OCI-LY1 (cell line): Measurements from ENCODE around the gene GSG1L.

Experiments
- H2AFZ ChIP-seq: fragments of 200-600 bp; sonication (generic), shearing (Covaris generic); 2 replicates; pipeline ENCODE4 v1.6.0; 2014; ENCODE audit warnings: antibody characterized with exemption, mild to moderate bottlenecking, low read length
- H3F3A ChIP-seq: fragments of 200-600 bp; sonication (generic), shearing (Covaris generic); 2 replicates; pipeline ENCODE4 v1.6.0; 2014; ENCODE audit warnings: mild to moderate bottlenecking, antibody characterized with exemption, low read length, moderate library complexity; ENCODE audit not compliant: insufficient read depth
- H3K27ac ChIP-seq: fragments of 200-600 bp; sonication (generic); 2 replicates; pipeline ENCODE4 v1.5.1; 2014; ENCODE audit warnings: low read length, mixed run types, mild to moderate bottlenecking, low read depth; ENCODE audit not compliant: poor library complexity, severe bottlenecking
- H3K27me3 ChIP-seq: fragments of 200-600 bp; sonication (generic); 2 replicates; pipeline ENCODE4 v1.6.0; 2014; ENCODE audit warnings: antibody characterized with exemption, mild to moderate bottlenecking, low read length, moderate library complexity; ENCODE audit not compliant: insufficient read depth
- H3K36me3 ChIP-seq: fragments of 200-600 bp; sonication (generic); 2 replicates; pipeline ENCODE4 v1.6.1; 2014; ENCODE audit warnings: mild to moderate bottlenecking, antibody characterized with exemption, low read length, moderate library complexity, mixed read lengths; ENCODE audit not compliant: insufficient read depth
- H3K4me1 ChIP-seq: fragments of 200-600 bp; sonication (generic); 2 replicates; pipeline ENCODE4 v1.5.1; 2014; ENCODE audit warnings: mild to moderate bottlenecking, low read length, moderate library complexity; ENCODE audit not compliant: insufficient read depth, severe bottlenecking
- H3K4me2 ChIP-seq: fragments of 200-600 bp; sonication (generic), shearing (Covaris generic); 2 replicates; pipeline ENCODE4 v1.6.1; 2014; ENCODE audit warnings: low read length
- H3K4me3 ChIP-seq: fragments of 200-600 bp; sonication (generic); 2 replicates; pipeline ENCODE4 v1.5.1; 2014; ENCODE audit warnings: low read length, low read depth, mild to moderate bottlenecking, mixed read lengths; ENCODE audit not compliant: poor library complexity, severe bottlenecking
- H3K79me2 ChIP-seq: fragments of 200-600 bp; shearing (Covaris generic); 2 replicates; pipeline ENCODE4 v1.6.1; 2016; ENCODE audit warnings: mixed run types, low read length, mixed read lengths; ENCODE audit not compliant: insufficient read depth
- H3K9ac ChIP-seq: fragments of 200-600 bp; sonication (generic), shearing (Covaris generic); 2 replicates; pipeline ENCODE4 v1.6.1; 2014; ENCODE audit warnings: mild to moderate bottlenecking, low read length, mixed read lengths
- H3K9me2 ChIP-seq: fragments of 200-600 bp; sonication (generic), shearing (Covaris generic); 2 replicates; pipeline ENCODE4 v1.6.1; 2014; ENCODE audit warnings: low read depth, mild to moderate bottlenecking, low read length, mixed read lengths
- H3K9me3 ChIP-seq: fragments of 200-600 bp; shearing (Covaris generic); 2 replicates; pipeline ENCODE4 v1.6.1; 2014; ENCODE audit warnings: low read length, mixed read lengths
- H4K20me1 ChIP-seq: fragments of 200-600 bp; sonication (generic), shearing (Covaris generic); 2 replicates; pipeline ENCODE4 v1.6.0; 2016; ENCODE audit warnings: mild to moderate bottlenecking, low read length; ENCODE audit not compliant: insufficient read depth
- EZH2 ChIP-seq: fragments of 200-600 bp; sonication (generic), shearing (Covaris generic); IDR thresholded peaks from 2 replicates; pipeline ENCODE4 v1.8.0; 2017; ENCODE audit warnings: borderline replicate concordance, mixed run types, mild to moderate bottlenecking, antibody characterized with exemption, low read length, moderate library complexity, mixed read lengths
- TF ChIP-seq, protein P1 (sequence below): fragments of 200-600 bp; sonication (generic), shearing (Covaris generic); IDR thresholded peaks from 2 replicates; pipeline ENCODE4 v1.5.1; 2017; ENCODE audit warnings: mild to moderate bottlenecking, antibody characterized with exemption, low read length, moderate library complexity, mixed read lengths

GSG1L gene

DNA sequence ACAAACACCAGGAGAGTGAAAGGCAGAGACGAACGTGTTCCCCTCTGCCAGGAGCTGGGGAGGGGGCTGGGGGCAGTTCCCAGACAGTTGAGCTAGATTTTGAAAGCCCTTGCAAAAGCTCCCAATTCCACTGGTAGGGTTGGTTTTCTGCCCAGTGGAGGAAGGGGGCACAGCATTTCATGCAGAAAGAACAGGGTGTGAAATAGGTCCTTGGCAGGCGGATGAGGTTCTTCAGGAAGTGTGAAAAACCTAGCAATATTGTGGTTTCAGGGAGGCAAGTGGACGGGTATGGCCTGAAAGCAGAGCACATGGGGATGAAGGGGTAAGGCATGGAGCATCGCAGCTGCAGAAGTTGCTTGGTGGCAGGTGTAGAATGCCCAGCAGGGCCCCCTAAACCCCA, 265.3 kb downstream of the GSG1L start:
- Histone ChIP-seq H3K36me3 (no peaks in the 10 kb centered on the region), H3K4me2 (no peak overlapping the region), H2AFZ (no peak overlapping the region), H3F3A (no peaks in the 10 kb centered on the region), H3K4me1 (no peaks in the 10 kb centered on the region), H3K9ac (no peak overlapping the region), H3K9me2 (no peaks in the 10 kb centered on the region), H3K79me2 (no peaks in the 10 kb centered on the region), H3K27me3 (no peaks in the 10 kb centered on the region), H4K20me1 (no peaks in the 10 kb centered on the region), H3K27ac (no peak overlapping the region), H3K9me3 (no peaks in the 10 kb centered on the region), H3K4me3 (no peak overlapping the region)
- TF ChIP-seq EZH2 = no peak

DNA sequence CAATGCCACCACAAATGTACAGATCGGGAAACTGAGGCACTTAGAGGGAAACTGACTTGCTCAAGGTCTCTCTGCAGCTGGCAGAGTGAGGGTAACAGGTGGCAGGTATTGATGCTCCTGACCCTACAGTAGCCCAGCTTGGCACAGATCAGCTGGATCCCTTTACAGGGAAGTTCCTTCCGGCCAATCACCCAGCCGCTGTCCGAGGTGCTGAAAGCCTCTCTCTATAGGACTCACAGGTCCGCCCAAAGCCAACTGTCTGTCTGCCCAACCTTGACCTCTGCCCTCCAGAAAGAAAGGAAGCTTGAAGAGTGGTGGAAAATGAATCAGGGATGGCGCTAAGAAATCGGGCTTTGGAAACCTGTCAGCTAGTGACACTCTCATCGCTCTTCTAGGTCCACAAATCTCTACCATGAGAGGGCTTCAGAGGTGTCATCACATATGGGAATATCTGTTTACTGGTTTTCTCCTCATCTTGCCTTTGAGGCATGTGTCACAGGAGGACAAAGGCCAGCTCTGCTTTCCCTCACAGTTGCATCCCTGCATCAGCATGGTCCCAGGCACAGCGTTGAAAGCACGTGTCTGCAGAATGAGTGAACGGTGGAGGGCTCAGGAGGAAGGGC, 267.4 kb downstream of the GSG1L start:
- H2AFZ ChIP-seq = no peak overlapping the region
- no peak overlapping the region for H3K4me3 ChIP-seq
- TF ChIP-seq, protein P1, sequence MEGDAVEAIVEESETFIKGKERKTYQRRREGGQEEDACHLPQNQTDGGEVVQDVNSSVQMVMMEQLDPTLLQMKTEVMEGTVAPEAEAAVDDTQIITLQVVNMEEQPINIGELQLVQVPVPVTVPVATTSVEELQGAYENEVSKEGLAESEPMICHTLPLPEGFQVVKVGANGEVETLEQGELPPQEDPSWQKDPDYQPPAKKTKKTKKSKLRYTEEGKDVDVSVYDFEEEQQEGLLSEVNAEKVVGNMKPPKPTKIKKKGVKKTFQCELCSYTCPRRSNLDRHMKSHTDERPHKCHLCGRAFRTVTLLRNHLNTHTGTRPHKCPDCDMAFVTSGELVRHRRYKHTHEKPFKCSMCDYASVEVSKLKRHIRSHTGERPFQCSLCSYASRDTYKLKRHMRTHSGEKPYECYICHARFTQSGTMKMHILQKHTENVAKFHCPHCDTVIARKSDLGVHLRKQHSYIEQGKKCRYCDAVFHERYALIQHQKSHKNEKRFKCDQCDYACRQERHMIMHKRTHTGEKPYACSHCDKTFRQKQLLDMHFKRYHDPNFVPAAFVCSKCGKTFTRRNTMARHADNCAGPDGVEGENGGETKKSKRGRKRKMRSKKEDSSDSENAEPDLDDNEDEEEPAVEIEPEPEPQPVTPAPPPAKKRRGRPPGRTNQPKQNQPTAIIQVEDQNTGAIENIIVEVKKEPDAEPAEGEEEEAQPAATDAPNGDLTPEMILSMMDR = no peak
- no peak for TF ChIP-seq EZH2
- no peaks in the 10 kb centered on the region for H3K79me2 ChIP-seq
- H3K9me2 ChIP-seq = no peaks in the 10 kb centered on the region
- no peaks in the 10 kb centered on the region for H3F3A ChIP-seq
- no peak overlapping the region for H3K4me2 ChIP-seq
- H3K36me3 ChIP-seq = no peaks in the 10 kb centered on the region
- no peak overlapping the region for H3K27ac ChIP-seq
- no peak overlapping the region for H3K9ac ChIP-seq
- H3K27me3 ChIP-seq = no peaks in the 10 kb centered on the region
- no peaks in the 10 kb centered on the region for H4K20me1 ChIP-seq
- H3K9me3 ChIP-seq = no peaks in the 10 kb centered on the region
- H3K4me1 ChIP-seq = no peaks in the 10 kb centered on the region

DNA sequence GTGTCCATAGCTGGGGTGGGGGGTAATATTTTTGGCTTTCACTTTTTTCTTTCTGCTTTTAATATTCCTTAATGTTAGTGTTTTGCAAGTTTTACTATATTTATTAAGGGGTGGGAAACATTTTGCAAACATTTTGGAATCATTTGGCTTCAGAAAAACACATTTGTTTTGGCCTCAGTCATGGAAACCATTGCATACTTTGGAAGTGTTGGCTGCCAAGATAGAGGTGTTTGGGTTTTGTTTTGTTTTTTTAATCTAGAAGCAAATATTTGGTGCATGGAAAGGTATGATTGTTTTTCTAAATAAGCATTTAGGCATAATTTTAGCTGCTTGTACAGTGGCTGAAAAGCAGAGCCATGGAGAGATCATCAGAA, 270.3 kb downstream of the GSG1L start:
- Histone ChIP-seq H3K36me3 (no peaks in the 10 kb centered on the region), H3K4me2 (no peak overlapping the region), H4K20me1 (no peaks in the 10 kb centered on the region), H3K4me1 (no peaks in the 10 kb centered on the region), H3K9ac (no peak overlapping the region), H3K27me3 (no peaks in the 10 kb centered on the region), H3F3A (no peaks in the 10 kb centered on the region), H3K9me2 (no peaks in the 10 kb centered on the region), H3K9me3 (no peaks in the 10 kb centered on the region), H3K4me3 (no peak overlapping the region), H3K79me2 (no peaks in the 10 kb centered on the region), H2AFZ (no peak overlapping the region), H3K27ac (no peak overlapping the region)
- TF ChIP-seq, protein P1 = no peak
- TF ChIP-seq EZH2 = no peak
